Transverse colon (tissue), 3 donors: ENCODE measurements around the gene DLG2.

Source experiments
- CTCF ChIP-seq, 5 experiments: fragments of 200-600 bp in 3 of 5; fragments of 450-650 bp in 2 of 5; sonication (generic) in 3 of 5; IDR thresholded peaks; 1 replicate in 2 of 5; 2 replicates in 3 of 5; pipeline ENCODE4 v1.5.1; 2016 to 2017; ENCODE audit warnings: antibody characterized with exemption in 5 of 5, inconsistent platforms in 3 of 5, mild to moderate bottlenecking in 2 of 5, moderate library complexity in 1 of 5
- EP300 ChIP-seq: sonication (generic); formaldehyde crosslinking; IDR thresholded peaks from one replicate; pipeline ENCODE4 v1.6.1; 2017; ENCODE audit warnings: antibody characterized with exemption, low read depth

- TF ChIP-seq EP300 (no peak), CTCF (IDR thresholded peaks at IDR 0.05) (no peak)
These were observed 1207.5 kb downstream of the DLG2 start for GRCh38 chr11:84419616-84420015.
